HG02798 (cell line): ENCODE results near the gene ZBTB33.

Source experiments
- ATAC-seq: cut with Tn5 transposase; IDR thresholded peaks from one replicate; pipeline ENCODE4 v1.9.1; 2021; ENCODE audit warnings: mild to moderate bottlenecking; ENCODE audit not compliant: unreplicated experiment, poor library complexity

ZBTB33 gene

DNA sequence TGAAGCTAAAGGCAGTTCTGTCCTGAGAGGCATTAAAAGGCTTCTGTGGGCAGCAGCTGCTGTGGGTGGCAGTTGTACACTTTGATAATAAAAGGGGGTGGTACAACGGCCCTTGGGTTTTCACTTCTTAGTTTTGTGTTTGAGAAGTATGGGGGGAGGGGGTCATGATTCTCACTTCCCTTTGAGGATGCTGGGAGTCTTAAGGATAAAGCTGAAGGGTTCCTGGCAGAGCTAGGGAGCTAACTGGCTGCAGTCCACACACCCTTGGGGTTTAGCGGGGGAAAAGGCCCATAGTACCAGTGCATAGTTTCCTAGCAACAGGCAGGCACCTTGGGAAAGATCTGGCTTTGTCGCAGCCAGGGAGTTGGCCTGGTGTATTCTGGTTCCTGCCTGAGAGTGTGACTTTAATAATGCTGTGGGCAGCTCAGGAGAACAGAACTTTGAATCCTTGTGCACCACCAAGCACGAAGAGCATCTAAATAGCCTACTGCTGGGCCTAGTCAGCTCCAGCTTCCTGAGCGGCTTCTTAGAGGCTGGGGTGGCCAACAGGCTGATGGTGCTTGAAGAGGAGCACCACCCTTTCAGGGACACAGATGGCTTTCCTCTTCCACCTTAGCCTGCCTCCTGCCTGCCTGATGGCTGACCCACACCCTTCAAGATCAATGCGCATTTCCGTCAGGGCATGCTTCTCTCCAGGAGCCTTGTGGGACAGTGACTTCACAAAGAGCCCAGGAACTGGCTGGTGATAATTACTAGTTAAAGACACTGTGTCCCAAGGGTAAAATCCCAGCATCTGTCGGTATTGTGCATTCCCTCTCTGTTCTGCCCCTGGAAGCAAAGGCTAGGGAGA is 12.5 kb downstream of the ZBTB33 start:
- ATAC-seq = no peak

DNA sequence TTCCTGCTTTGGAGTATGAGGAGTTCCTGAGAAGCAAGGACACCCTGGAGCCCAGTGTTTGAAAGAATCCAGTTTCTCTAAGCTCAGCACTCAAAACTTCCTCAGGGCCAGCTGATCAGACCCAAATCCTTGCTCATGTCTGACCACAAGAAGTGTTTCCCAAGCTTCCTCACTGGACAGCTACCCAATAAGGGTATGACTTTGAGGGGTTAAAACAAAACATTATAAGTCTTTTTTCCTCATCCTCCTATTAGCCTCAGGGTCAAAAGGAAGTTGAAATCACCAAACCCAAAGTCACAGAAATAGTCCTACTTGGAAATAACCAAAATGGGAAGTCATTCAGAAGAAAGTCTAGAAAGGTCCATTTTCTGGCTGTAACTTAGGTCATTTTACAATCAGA is 13.7 kb downstream of the ZBTB33 start:
- ATAC-seq = no peak

DNA sequence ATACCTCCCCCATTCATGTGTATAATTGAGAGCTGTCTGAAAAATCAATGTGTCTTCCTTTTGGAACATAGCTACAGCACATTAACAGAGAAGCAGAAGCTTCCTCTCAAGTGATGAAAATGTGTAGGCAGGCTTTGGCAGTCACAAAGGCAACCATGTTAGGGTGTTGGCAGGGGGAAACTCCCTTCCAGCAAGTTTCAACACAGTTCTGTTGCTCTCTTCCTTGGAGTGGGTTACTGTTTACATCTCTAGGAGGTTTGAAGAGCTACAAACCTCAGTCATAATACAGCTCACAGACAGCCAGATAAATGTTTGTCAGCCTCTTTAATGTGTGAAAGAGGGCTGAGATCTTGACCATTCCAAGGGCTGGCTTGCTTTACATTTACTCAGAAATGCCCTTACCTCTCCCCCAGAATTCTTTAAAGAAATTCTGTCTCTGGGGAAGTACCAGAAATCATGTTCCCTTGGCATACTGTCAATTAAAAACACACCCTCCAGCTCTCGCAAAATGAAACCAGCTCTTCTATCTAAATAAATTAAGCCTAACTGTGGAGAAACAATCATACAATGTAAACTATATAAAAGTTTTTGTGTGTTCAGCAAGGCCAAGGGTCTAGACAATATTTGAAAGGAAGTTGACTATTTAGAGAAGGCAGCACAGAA is 18.9 kb downstream of the ZBTB33 start:
- ATAC-seq = no peak

DNA sequence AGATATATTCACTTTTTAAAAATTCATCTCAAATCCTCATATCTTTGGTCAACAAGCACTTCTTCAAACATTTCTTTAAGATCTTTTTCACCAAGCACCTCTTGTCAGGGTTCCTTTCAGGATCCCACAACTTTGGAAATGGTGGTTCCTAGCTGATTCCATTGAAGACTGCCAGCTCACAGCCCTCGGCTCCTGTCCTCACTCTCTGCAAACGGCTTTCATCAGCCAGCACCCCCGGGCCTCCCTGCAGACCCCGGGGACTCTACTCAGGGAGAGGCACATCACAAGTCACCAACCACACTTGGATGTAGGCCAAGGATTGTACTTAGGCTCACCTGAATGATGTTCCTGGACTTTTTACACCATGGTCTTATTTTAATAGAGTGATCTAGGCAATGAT is 20.0 kb downstream of the ZBTB33 start:
- no peak for ATAC-seq

DNA sequence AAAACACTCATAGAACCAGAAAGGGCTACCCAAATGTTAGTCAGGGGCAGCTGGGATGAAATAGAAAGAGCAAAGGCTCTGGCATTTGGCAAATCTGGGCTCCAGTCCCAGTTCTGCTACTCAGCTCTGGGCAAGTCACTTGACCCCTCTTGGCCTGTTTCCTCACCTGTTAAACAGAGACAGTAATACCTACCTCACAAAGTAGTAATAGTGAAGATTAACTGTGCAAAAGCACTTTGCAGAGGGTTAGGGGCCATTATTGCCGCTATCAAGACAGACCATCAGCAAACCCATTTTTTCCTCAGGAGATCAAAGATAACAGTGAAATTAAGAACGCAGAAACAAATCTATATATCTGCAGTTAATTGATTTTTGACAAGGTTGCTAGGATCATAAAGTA is 20.6 kb downstream of the ZBTB33 start:
- ATAC-seq = no peak

DNA sequence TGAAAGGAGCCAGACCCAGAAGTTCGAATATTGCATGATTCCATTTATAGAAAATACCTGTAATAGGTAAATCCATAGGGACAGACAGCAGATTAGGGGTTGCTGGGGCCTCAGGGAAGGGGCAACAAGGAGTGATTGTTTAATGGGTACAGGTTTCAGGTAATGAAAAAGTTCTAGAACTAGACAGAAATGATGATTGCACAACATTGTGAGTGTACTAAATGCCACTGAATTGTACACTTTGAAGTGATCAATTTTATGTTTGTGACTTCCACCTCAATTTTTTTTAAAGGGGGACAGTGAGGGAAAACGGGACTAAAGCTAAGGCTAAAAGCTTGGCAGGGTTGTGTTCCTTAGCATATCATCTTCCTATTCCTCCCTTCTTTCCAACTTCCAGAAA is 23.5 kb downstream of the ZBTB33 start:
- ATAC-seq = no peak

DNA sequence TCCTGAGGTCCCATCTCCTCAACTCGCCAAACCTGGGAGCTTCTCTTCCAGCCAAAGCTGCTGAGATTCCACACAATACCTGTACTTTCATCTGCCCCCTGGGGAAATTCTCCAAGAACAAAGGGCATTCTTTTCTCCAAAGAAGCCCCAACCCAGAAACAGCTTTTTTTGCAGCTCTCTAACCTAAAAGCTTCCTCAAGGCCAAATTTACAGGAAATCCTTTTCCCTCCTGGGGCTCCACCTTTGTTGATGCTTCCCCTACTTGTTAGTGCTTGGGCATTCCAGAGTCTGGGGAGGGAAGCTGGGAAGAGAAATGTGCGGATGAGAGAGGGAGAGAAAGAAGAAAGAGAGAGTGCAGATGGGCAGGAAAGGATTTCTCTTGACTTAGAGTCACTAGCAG is 24.3 kb downstream of the ZBTB33 start:
- ATAC-seq = no peak

DNA sequence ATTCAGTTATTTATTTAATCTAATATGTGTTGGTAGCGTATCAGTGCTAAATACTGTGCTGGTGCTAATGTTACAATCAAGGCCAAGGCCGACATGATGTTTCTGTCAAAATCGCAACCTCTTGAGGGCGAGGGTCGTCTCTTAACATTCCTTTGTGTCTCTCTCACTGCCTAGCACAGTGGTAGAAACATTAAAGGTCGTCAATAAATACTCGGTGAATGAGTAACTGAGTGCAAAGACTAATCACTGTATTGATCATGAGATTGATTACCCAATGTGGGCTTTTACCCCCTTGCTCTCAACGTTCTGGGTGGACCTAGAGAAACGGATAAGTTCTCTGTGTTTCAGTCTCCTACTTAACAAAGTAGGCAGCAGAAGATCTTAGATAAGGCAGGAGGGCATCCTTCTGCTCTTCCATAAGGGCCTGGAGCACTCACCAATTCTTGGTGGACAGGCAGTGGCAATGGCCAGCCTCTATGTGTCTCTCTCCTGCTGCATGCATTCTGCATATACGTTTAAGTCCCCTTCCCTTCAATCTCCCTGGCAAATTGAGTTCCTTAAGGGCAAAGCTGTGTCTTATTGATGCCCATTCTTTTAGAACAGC is 30.5 kb downstream of the ZBTB33 start:
- no peak for ATAC-seq

DNA sequence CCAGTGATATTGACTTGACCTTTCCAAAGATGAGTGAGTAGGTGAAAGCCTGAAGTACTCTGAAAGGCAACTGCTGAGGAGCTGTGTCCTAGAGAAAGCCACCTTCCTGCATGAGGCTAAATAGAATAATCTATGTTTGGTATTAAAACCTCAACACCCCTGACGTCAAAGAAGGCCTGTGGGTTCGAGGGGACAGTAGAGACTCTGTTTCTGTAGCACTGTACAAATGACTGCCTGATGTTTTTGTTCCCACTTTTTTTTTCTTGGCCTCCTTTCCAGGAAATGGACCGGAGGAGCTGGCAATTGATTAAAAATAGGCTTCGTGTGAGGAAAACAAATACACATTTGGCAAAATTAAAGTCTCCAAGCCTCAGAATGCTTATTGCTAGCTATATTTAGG is 31.1 kb downstream of the ZBTB33 start:
- ATAC-seq = no peak

DNA sequence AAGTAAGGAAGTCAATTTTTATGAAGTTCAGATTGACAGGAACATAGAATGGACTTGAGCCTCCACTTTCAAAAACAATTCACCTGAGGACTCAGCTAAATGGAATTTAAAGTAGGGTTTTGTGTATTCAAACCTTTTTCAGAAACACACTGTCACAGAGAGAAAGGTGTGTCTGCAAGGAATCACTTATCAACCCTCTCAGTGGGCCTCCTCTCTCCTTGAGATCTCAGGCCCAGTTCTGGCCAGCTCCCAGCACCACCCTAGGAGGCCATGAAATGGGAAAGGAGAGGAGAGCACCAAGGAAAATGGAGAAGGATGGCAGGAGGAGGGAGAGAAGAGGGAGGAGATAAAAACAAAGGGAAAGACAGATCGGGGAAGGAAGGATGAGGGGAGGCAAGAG is 32.1 kb downstream of the ZBTB33 start:
- no peak for ATAC-seq

DNA sequence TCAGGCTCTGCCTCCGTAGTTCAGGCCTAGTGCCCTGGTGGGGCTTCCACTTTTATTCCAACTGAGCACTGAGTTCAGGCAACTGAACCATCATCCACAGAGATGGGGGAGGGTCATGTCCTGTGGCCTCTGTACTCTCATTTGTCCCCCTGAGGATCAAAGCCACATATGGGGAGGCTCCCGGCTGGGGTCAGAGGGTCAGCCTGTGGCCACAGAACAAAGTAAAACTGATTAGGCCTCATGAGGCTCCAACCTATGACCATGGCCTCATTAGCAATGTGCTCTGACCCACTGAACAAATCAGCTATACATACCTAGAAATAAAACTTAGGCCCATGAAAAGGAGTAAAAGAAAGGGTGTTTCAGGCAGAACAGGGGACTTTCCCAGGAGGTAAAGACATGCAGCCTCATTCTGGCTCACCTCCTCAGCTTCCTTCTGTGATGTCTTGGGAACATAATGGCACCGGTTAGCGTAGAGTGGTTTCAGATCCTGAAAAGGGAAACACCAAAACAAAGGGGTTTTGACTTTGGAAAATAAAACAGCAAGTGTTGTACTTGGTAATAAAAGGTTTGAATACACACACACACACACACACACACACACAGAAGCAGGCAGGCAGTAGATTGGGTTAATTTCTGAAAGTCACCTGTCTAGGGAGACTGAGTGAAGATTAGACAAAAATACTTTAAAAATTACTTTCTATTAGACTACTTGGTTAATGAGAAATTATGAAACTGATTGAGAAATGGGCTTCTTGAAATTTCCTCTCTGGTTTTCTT is 36.3 kb downstream of the ZBTB33 start:
- peak; percentile 52 for ATAC-seq

DNA sequence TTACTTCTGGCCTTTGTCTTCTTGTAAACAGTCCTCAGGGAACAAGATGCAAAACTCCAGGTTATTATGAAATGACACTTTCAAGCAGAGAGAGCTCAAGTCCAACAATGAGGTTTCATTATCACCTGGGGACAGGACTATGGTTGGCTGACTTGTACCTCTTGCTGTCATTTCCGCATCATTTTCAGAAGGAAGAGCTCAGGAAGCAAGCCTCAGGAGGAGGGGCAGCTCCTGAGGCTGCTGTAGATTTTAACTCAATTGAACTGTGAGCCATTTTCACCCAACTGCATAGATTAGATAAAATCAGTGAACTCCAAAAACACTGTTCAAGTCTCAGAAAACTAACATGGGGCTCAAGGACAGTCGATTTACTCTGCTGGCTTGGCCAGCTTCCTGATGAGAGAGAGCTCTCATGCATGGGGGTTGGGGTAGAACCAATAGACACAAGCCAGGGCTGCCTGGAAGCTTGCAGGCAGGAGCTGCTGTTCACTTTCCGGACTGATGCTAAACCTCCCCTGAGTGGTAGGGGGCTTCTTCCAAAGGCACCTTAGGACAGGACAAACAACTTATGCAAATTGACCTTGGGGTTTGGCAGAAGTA is 37.0 kb downstream of the ZBTB33 start:
- ATAC-seq = peak; percentile 66

DNA sequence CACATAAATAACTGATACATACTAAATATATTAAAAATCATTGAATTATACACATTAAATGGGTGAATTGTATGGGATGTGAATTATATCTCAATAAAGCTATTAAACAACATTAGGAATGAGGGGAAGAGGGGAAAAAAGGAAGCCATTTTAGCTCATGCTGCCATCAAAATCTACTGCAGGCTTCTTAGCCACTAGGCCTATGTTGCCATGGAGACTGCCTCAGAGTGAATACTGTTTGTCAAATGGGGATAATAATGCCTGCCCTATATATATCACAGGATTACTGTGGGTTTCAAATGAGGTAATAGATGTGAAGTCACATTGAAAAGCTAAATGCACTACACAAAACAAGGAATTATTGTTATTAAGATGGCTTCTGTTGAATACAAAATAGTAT is 39.5 kb downstream of the ZBTB33 start:
- ATAC-seq = no peak

DNA sequence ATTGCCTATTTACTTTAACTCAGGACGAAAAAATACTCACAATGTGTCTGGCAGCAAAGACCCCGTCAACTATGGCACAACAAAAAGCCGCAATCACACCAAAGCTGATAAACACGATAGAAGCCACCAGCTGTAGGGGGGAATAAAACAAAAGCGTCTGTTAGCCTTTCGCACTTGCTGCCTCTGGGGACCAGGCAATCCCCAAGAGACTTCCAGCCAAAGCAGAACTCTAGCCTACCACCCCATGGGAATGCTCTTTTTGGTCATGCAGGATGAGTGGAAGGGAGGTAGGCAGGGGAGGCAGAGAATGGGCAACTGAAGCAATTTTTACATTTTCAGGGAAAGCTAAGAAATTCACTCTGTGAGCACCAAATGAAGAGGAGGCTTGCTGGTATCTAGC is 40.6 kb downstream of the ZBTB33 start:
- ATAC-seq = no peak

DNA sequence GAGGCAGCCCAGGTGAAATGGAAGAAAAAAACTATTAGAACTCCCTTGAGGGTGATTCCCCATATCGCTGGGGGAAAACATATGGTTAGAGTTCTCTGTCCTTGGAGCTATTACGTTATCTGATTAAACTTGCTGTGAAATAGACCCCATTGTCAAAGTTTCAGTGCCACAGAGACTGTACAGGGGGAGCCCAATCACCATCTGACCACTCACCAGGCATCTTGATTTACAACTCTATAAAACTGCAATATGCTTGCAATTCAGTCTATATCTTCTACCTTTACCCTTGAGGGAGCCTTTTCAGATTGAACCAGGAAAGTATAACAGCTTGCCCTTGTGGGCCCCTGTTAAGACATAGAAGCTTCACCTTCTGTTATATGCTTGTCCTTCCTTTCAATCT is 42.4 kb downstream of the ZBTB33 start:
- ATAC-seq = no peak

DNA sequence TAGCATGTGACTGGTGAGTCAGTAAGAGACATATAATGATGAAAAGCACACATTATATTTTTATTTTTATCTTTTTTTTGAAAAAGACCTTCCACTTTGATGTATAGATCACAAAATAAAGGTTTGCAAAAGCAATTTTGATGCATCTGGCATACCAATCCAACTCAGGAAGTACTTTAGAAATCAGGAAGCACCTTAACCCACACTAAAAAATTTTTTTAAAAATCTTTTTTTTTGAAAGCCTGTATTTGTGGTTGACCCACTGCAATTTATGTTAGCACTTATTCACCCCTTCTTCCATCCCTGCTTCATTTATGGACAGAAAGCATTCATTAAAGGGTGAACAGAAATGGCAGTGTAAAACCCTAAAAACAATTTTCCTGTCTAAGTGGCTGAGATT is 44.0 kb downstream of the ZBTB33 start:
- no peak for ATAC-seq

DNA sequence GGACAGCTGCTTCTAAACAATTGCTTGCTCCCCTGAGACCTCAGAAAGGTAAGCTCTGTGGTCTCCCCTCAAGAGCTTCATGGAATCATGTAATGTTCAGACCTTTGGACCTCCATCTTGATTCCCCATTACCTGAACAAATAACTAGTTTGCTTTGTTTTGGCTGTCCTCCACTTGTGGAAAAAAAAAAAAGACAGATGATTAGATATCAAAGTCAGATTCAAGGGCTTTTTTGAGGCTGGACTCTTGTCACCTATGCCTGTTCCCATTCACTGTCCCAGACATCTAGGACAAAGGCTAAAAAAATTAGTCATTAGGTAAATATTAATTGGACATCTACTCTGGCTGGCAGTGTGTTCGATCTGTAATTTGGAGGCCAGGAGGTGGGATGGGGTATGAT is 47.3 kb downstream of the ZBTB33 start:
- ATAC-seq = no peak

DNA sequence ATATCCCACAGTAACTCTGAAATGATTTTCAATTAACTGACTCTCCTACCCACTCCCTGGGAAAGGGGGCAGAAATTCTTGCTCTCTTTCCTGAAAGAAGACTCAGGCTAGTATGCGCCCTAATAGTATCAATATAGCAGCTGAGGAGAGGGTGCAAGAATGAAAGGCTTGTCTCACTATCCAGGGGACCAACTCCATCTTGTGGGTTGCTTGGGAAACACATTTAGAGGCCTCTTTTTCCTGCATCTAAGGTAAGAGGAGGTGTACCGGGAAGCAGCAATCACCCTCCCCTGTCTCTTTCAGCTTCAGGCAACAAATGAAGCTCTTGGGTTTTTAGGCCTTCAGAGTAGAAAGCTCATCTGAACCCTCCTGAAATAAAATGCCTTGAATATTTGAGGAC is 49.3 kb downstream of the ZBTB33 start:
- no peak for ATAC-seq

DNA sequence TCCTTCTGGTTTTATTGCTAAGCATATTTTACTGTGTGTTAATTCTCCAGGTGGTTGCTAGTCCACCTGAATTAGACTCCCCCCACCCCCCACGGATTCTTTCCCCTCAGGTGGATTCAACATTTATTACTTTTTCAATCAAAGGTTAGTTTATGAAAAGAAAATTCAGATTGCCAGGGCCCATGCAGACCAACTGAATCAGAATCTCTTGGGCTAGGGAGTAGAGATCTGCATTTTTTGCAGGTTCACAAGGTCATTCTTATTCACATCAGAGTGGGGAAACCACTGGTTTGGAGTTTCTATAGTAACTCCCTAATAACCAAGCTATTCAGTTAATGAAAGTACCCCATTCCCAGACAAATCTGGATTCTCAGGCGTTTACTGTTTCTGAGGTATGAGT is 50.9 kb downstream of the ZBTB33 start:
- no peak for ATAC-seq

DNA sequence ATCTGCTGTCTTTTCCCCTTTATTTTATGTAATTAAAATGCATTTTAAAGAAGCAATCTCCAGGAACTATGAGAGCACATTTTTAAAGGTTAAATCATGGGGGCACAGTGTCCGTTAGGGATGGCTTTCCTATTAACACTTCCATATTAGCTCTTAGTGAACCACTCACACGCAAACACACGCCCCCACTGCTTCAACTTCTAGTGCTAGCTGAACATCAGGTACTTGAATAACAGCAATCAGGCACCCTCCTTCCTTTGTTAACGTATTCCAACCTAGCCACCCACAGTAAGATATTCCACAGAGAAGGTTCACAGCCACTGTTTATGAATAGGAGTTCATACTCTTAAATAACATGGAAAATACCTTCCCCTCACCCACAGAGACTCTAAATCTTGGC is 51.3 kb downstream of the ZBTB33 start:
- no peak for ATAC-seq
